C4-2B (cell line): Measurements from ENCODE around the gene CD81.

Experiments used
- ZFX ChIP-seq: fragments of 450-650 bp; IDR thresholded peaks from 2 replicates; pipeline ENCODE4 v1.6.1; 2017
- TF ChIP-seq, protein P1 (sequence below): fragments of 450-650 bp; conservative IDR thresholded peaks from 2 replicates; pipeline ENCODE4 v1.5.1; 2017; ENCODE audit warnings: mild to moderate bottlenecking

GRCh38 chr11:2408671-2409070 lies 31.6 kb downstream of the CD81 start:
- TF ChIP-seq, protein P1, sequence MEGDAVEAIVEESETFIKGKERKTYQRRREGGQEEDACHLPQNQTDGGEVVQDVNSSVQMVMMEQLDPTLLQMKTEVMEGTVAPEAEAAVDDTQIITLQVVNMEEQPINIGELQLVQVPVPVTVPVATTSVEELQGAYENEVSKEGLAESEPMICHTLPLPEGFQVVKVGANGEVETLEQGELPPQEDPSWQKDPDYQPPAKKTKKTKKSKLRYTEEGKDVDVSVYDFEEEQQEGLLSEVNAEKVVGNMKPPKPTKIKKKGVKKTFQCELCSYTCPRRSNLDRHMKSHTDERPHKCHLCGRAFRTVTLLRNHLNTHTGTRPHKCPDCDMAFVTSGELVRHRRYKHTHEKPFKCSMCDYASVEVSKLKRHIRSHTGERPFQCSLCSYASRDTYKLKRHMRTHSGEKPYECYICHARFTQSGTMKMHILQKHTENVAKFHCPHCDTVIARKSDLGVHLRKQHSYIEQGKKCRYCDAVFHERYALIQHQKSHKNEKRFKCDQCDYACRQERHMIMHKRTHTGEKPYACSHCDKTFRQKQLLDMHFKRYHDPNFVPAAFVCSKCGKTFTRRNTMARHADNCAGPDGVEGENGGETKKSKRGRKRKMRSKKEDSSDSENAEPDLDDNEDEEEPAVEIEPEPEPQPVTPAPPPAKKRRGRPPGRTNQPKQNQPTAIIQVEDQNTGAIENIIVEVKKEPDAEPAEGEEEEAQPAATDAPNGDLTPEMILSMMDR: no peak
- no peak for TF ChIP-seq ZFX
